Activated naive CD4-positive, alpha-beta T cell treated with anti-CD3 and anti-CD28 coated beads for 36 hours (primary cell): ENCODE measurements around the gene C3orf33. TPM values are rescaled to one million over a fixed set of nuclear protein-coding genes. Genes with fewer than 3 reads are reported as not detected.

ENCODE experiments used
- CTCF ChIA-PET: fragments of 350-600 bp; sonication (Branson Sonifier 250); formaldehyde crosslinking; loops from one replicate; lab custom pipeline; 2021; ENCODE audit warnings: antibody characterized with exemption; lab: Charles Lee
- DNase-seq: peaks from one replicate; pipeline ENCODE4 v3.0.0-alpha.2; 2020
- H3K27ac Mint-ChIP-seq: one replicate; pipeline ENCODE4 v1.8.0; 2021; ENCODE audit warnings: mild to moderate bottlenecking, mixed read lengths
- H3K27me3 Mint-ChIP-seq: one replicate; pipeline ENCODE4 v1.8.0; 2021; ENCODE audit warnings: low read depth, mixed read lengths
- H3K36me3 Mint-ChIP-seq: one replicate; pipeline ENCODE4 v1.8.0; 2021; ENCODE audit warnings: low read depth, mixed read lengths
- H3K4me1 Mint-ChIP-seq: one replicate; pipeline ENCODE4 v1.8.0; 2021; ENCODE audit warnings: low read depth, mixed read lengths
- H3K4me3 Mint-ChIP-seq: one replicate; pipeline ENCODE4 v1.8.0; 2021; ENCODE audit warnings: mild to moderate bottlenecking, moderate library complexity, mixed read lengths
- H3K9me3 Mint-ChIP-seq: one replicate; pipeline ENCODE4 v1.8.0; 2021; ENCODE audit warnings: mixed read lengths
- intact Hi-C: fragments of 100-400 bp; cut with micrococcal nuclease; formaldehyde crosslinking; loops from one replicate; pipeline ENCODE4 v1.15.1; 2023
- total RNA-seq, 2 experiments: library from RNA; stranded (reverse); gene quantifications; one replicate each; pipeline ENCODE4 v1.2.3, GENCODE V29; 2021

The C3orf33 gene
- total RNA-seq, 2 experiments from 2014 or later, result 2.7 to 3.2 TPM

DNA sequence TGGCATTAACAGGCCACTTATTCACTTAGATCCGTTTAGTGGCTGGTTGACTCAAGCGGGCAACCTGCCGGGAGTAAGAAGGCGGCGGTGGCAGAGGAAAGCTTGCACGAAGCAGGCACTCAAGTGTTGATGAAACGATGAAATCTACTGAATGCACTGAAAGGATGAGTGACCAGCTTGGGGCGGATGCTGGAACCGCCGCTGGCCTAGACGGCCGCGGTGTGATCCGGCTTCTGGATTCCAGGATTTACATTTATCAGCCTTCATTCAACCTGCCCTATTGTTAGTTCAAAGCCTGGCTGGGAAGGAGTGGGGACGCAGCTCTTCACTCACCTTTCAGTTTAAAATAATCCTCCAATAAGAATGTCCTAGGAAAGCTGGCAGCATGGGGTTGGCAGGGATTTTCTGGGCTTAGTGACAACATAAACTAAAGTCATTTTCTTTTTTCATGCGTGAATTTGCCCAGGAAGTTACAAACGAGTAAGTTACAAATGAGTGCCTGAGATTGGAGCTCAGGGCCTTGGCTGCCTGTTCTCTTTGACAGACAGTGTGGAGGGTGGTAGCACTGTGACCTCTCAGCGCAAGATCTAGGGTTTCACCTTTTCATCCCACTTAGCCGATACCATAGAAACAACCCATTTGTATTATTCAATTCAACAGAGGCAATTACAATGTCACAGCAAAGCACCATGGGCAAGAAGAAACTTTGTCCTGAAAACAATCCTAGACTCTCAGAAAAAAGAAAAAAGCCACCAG is 60.1 kb downstream of the C3orf33 start:
- Mint-ChIP-seq H3K27ac (no peak overlapping the region), H3K36me3 (no peaks in the 10 kb centered on the region), H3K9me3 (no peaks in the 10 kb centered on the region), H3K27me3 (peaks cover 26% of the 10 kb centered on the region), H3K4me1 (peaks cover 9% of the 10 kb centered on the region), H3K4me3 (peak overlapping the region; percentile 29)
- intact Hi-C loops, result loop anchor here (1.0 to 2.0 kb wide), 2 partner anchors 61 to 124 kb away; partner anchors contain the start of genes C3orf33 and GMPS
- CTCF ChIA-PET, result interaction anchor here (2.3 kb wide), 1 partner anchor 60 kb away, joined by 6 read pairs; the partner anchor contains the start of gene C3orf33
- DNase-seq, result peak; percentile 18

DNA sequence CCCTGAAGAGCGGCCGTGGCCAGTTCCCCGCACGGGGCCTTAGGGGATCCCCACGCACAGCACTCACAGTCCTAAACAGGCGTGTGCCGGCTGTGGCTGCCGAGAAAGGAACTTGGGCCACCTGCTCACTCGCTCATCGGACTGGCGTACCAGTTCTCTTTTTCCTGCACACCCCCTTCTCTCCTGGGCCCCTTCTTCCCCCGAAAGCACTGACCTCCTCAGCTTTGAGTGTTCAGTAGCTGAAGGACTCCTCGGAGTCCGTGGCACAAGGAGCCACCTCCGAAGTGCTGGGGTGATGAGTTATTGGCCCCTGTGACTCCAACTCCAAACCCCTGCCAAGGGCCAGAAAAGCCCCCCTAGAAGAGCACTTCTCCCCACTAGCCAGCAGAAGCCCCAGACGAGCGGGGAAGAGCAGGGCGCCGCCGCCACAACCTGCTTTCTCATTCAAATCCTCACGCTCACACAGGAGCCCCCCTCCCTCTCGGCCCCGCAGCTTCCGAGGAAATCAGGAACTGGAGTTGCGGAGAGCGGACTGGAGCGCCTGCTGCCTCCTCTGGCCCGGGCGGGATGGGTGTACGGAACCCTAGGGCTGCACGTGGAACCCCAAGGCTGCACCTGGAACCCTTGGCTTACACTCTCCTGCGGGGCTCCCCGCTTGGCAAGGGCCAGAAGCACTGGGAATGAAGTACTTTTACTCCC is 61.3 kb downstream of the C3orf33 start, which contains the start of gene PLCH1:
PLCH1 (minus strand) TSS at position 446 of the 699 bp plus-strand sequence. CDS start 40,847 bp downstream, outside the sequence.
- peak; percentile 74 for DNase-seq
- no peak within 1 kb of the TSS for H3K27ac Mint-ChIP-seq
- CTCF ChIA-PET, result interaction anchor here (1.0 kb wide), 1 partner anchor 61 kb away, joined by 3 read pairs; the partner anchor contains the start of gene C3orf33
- no peaks in the 10 kb centered on the region for H3K9me3 Mint-ChIP-seq
- no peaks in the 10 kb centered on the region for H3K36me3 Mint-ChIP-seq
- H3K27me3 Mint-ChIP-seq, result peaks cover 30% of the 10 kb centered on the region
- peak within 1 kb of the TSS; percentile 83 for H3K4me3 Mint-ChIP-seq
- H3K4me1 Mint-ChIP-seq, result peaks cover 9% of the 10 kb centered on the region
- intact Hi-C loops, result loop anchor here (1.0 to 2.0 kb wide), 3 partner anchors 62 to 126 kb away; partner anchors contain the start of genes C3orf33, GMPS and SLC33A1

DNA sequence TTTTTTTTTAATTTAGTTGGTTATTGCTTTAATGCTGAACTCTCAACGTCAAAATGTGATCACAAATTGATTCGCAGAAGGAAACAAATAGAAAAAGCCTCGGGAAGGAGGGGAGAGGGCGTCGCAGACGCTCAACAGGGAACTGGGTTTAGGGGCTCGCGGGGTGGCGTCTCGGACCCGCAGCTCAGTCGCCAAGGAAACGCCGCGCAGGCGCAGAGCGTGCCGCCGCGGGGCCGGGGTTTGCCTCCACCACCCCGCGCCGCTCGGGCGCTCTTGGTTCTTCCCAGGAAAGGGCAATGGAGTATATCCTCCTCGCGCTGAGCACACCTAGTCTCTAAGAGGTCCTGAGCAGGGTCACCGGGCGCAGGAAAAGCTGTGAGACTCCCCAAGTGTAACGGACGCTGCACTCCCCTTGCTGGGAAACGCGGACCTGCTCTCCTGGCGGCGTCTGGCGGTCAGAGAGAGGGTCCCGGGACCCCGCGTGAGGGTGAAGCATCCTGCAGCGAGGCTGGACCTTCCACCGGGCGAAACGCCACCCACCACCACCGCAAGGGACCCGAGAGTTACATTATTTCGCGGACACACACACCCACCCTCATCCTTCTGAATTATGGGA is 62.0 kb downstream of the C3orf33 start:
- peaks cover 9% of the 10 kb centered on the region for H3K4me1 Mint-ChIP-seq
- DNase-seq, result peak; percentile 50
- H3K4me3 Mint-ChIP-seq, result peak overlapping the region; percentile 83
- no peak overlapping the region for H3K27ac Mint-ChIP-seq
- CTCF ChIA-PET, result interaction anchor here (1.0 kb wide), 1 partner anchor 62 kb away, joined by 3 read pairs; the partner anchor contains the start of gene C3orf33
- H3K9me3 Mint-ChIP-seq, result no peaks in the 10 kb centered on the region
- no peaks in the 10 kb centered on the region for H3K36me3 Mint-ChIP-seq
- H3K27me3 Mint-ChIP-seq, result peaks cover 34% of the 10 kb centered on the region
- intact Hi-C loops, result loop anchor here (1.0 to 2.0 kb wide), 2 partner anchors 63 to 110 kb away; partner anchors contain the start of genes C3orf33 and SLC33A1

DNA sequence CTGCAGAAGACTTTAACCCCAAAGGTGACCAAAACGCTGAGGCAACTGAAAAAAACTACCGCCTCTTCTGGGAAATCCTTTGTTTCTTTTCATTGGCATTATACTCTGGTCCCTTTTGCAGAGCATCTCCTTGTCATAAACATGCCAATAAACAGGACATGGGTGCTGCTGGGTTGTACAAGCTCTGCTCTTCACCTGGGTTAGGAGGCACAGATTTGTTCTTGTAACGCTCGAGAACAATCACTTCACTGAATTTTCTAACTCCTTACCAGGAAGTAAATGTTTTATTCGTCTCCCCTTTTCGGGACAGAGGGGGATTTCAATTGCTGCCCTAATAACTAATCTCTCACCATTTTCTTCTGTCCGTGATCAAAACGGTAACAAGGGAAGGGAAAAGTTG is 62.5 kb downstream of the C3orf33 start:
- Mint-ChIP-seq H3K27me3 (peaks cover 36% of the 10 kb centered on the region), H3K4me3 (peak overlapping the region; percentile 83), H3K27ac (no peak overlapping the region), H3K9me3 (no peaks in the 10 kb centered on the region), H3K4me1 (peaks cover 9% of the 10 kb centered on the region), H3K36me3 (no peaks in the 10 kb centered on the region)
- DNase-seq, result no peak
- intact Hi-C loops, result loop anchor here (1.0 to 2.0 kb wide), 2 partner anchors 63 to 111 kb away; partner anchors contain the start of genes C3orf33 and SLC33A1
- CTCF ChIA-PET, result no interaction called here

DNA sequence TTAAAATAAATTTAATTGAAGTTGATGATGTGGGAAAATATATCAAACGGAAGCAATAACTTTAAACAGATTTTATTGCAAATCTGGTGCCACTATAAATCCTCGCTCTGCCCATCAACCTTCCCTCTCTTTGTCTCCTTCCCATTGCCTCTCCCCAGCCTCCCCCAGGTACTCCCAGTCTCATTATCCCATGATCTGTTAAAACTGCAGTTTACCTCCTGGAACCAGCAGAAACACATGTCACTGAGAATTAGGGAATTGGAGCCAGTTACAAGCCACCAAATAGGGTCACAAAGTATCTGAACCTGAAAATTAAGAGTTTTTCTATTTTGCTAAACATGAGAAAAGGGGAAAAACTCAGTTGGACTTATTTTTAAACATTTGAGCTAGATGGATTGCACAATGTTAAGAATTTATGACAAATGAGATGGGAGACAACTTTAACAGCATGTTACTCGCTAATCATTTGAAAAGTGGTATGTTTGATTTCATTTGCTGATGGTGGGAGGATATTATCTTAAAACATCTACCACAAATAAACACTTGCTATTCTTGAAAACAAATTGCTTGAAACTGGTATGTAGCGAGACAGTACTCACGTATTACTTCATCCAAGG is 63.6 kb downstream of the C3orf33 start:
- intact Hi-C loops, result no loop called here
- Mint-ChIP-seq H3K4me1 (peaks cover 9% of the 10 kb centered on the region), H3K9me3 (no peaks in the 10 kb centered on the region), H3K4me3 (no peak overlapping the region), H3K27me3 (peaks cover 44% of the 10 kb centered on the region), H3K36me3 (no peaks in the 10 kb centered on the region), H3K27ac (no peak overlapping the region)
- CTCF ChIA-PET, result no interaction called here
- no peak for DNase-seq

DNA sequence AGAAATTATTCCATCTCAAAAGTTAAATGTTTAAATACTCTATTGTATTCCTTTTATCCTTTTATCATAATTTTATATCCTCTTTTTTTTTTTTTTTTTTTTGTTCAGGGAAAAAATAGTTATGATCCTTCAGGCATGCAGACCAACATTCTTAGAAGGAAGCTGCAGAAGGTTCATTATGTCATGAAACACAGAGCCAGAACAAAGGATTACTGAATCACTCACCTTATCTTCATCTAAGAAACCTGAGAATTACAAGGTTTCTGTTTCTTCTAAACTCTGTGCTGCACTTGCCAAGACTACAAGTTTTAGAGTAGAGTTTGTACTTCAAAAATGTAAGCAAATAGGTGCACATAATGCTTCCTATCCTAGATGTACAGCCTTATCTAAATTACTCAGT is 64.5 kb downstream of the C3orf33 start:
- no peak for DNase-seq
- peaks cover 9% of the 10 kb centered on the region for H3K4me1 Mint-ChIP-seq
- CTCF ChIA-PET, result no interaction called here
- no peak overlapping the region for H3K4me3 Mint-ChIP-seq
- no peaks in the 10 kb centered on the region for H3K36me3 Mint-ChIP-seq
- H3K27ac Mint-ChIP-seq, result no peak overlapping the region
- intact Hi-C loops, result no loop called here
- H3K9me3 Mint-ChIP-seq, result no peaks in the 10 kb centered on the region
- peaks cover 44% of the 10 kb centered on the region for H3K27me3 Mint-ChIP-seq

DNA sequence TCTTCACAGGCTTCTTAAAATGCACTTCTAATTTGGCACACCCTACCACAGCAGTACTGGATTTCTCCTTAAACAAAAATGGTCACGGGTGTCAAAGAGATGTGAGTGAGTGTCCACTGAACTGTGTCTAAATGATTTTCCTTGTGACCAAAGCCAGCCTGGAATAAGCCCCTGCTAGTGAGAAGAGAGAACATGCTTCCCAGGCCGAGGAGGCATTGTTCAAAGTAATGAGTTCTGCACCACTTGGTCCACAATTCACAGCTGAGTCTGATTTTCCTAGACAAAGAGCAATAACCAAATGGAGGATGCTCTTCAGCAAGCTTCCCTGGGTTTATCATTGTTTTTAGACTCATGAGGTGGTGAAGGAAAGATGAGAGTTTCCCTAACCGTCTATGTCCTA is 65.0 kb downstream of the C3orf33 start:
- peaks cover 9% of the 10 kb centered on the region for H3K4me1 Mint-ChIP-seq
- H3K9me3 Mint-ChIP-seq, result no peaks in the 10 kb centered on the region
- no peak overlapping the region for H3K4me3 Mint-ChIP-seq
- no peak for DNase-seq
- peaks cover 43% of the 10 kb centered on the region for H3K27me3 Mint-ChIP-seq
- CTCF ChIA-PET, result no interaction called here
- no peak overlapping the region for H3K27ac Mint-ChIP-seq
- H3K36me3 Mint-ChIP-seq, result no peaks in the 10 kb centered on the region
- intact Hi-C loops, result no loop called here

DNA sequence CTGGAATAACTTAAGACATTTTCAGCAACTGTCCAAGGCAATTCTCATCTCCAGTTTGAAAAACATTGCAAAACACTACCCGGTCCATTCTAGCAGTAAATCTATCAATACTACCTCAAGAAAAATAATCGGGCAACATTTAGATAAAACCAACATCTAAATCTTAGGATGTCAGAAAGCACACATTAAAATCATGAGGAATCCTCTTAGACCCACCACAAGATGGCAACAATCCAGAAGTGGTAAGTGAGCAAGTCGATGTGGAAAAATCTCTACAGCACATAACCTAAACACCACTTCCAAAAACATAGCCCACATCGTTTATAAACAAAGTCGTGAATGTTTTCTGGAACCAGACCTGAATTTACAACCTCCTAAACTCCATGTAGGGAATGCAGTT is 66.9 kb downstream of the C3orf33 start:
- no peaks in the 10 kb centered on the region for H3K36me3 Mint-ChIP-seq
- intact Hi-C loops, result no loop called here
- DNase-seq, result no peak
- no peaks in the 10 kb centered on the region for H3K9me3 Mint-ChIP-seq
- no peak overlapping the region for H3K27ac Mint-ChIP-seq
- H3K27me3 Mint-ChIP-seq, result peaks cover 39% of the 10 kb centered on the region
- CTCF ChIA-PET, result interaction anchor here (0.7 kb wide), 1 partner anchor 22 kb away, joined by 3 read pairs; no protein-coding TSS in a partner anchor
- no peaks in the 10 kb centered on the region for H3K4me1 Mint-ChIP-seq
- no peak overlapping the region for H3K4me3 Mint-ChIP-seq

DNA sequence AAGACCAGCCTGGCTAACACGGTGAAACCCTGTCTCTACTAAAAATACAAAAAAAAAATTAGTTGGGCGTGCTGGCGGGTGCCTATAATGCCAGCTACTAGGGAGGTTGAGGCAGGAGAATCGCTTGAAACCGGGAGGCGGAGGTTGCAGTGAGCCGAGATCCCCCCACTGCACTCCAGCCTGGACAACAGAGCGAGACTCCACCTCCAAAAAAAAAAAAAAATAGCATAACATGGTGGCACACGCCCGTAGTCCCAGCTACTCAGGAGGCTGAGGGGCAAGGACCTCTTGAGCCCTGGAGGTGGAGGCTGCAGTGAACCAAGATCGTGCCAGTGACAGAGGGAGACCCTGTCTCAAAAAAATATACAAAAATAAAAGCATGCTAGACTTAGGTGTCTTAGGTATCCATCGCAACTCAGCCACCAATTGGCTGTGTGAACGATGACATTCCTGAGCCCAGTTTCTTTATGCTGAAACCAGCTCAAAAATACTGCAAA is 67.5 kb downstream of the C3orf33 start:
- Mint-ChIP-seq H3K27me3 (peaks cover 40% of the 10 kb centered on the region), H3K36me3 (no peaks in the 10 kb centered on the region), H3K4me3 (no peak overlapping the region), H3K9me3 (no peaks in the 10 kb centered on the region), H3K4me1 (no peaks in the 10 kb centered on the region), H3K27ac (no peak overlapping the region)
- intact Hi-C loops, result no loop called here
- no peak for DNase-seq
- CTCF ChIA-PET, result interaction anchor here (0.7 kb wide), 1 partner anchor 21 kb away, joined by 3 read pairs; no protein-coding TSS in a partner anchor

DNA sequence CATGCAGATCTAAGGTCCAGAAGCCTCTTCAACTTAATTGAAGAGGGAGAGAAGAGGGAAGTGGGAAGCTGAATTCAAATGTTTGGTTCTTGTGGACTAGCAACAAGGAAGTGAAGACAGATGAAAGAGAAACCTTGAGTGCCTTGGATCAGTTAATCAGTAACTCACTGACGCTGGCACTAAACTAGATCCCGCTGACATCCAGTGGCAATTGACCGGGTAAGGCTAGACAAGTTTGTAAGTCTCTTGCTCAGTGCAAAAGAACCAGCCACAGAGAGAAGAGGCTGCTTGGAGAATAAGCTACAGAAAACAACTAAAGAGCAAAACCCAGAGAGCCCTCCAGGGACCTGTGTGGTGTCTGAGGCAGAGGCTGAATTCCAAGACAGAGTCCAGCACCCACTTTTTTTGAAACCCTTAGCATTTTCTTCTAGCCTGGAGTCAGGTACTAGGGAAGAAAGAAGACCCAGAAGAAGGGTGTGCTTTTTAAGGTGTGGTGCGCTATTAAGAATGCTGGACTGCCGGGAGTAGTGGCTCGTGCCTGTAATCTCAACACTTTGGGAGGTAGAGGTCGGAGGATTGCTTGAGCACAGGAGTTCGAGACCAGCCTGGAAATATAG is 68.1 kb downstream of the C3orf33 start:
- no peak for DNase-seq
- Mint-ChIP-seq H3K4me3 (no peak overlapping the region), H3K27me3 (peaks cover 37% of the 10 kb centered on the region), H3K36me3 (no peaks in the 10 kb centered on the region), H3K4me1 (no peaks in the 10 kb centered on the region), H3K9me3 (no peaks in the 10 kb centered on the region), H3K27ac (no peak overlapping the region)
- CTCF ChIA-PET, result no interaction called here
- intact Hi-C loops, result no loop called here

DNA sequence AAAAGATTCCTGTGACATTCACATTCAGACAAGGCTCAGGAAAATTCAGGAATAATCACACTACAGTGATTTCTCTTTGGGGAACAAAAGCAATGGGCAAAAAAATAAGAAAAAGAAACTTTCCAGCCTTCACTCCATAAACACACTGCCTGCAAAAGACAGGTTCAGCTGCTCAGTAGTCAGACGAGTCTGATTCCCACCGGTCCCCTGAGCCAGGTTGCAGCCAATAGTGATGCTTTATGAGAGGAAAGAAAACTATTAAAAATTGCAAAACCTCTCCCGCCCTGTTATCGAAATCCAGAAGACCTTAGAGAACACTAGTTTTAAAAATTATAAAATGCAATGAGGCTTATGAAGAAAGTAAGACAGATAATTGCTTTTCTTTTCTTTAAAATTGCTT is 69.7 kb downstream of the C3orf33 start:
- CTCF ChIA-PET, result no interaction called here
- no peak for DNase-seq
- Mint-ChIP-seq H3K4me1 (no peaks in the 10 kb centered on the region), H3K36me3 (no peaks in the 10 kb centered on the region), H3K4me3 (no peak overlapping the region), H3K27me3 (peaks cover 31% of the 10 kb centered on the region), H3K9me3 (no peaks in the 10 kb centered on the region), H3K27ac (no peak overlapping the region)
- intact Hi-C loops, result no loop called here
